ENCODE measurements around the gene MTERF4. TPM values are rescaled to one million over a fixed set of nuclear protein-coding genes. Genes with fewer than 3 reads are reported as not detected.

MTERF4 gene
- total RNA-seq, 1 experiment from 2014 or later: 32.4 TPM

GRCh38 chr2:241126771-241127202 lies 24.7 kb upstream of the MTERF4 start:
- Histone ChIP-seq H3K36me3 (replicated peaks; ENCODE audit: control insufficient read depth, insufficient read depth, low read length) (peaks cover 12% of the 10 kb centered on the region), H3K4me3 (ENCODE audit: insufficient read depth, low read depth, low read length) (no peak overlapping the region), H3K27me3 (ENCODE audit: control insufficient read depth, insufficient read depth, low read length) (no peaks in the 10 kb centered on the region)
- DNase-seq: no peak

- no peak overlapping the region for H3K4me3 ChIP-seq (ENCODE audit: insufficient read depth, low read depth, low read length)
- H3K36me3 ChIP-seq (replicated peaks; ENCODE audit: control insufficient read depth, insufficient read depth, low read length): peaks cover 12% of the 10 kb centered on the region
- no peak for DNase-seq
- no peaks in the 10 kb centered on the region for H3K27me3 ChIP-seq (ENCODE audit: control insufficient read depth, insufficient read depth, low read length)
Measured at GRCh38 chr2:241126201-241126611, 24.1 kb upstream of the MTERF4 start.

- H3K4me3 ChIP-seq (ENCODE audit: insufficient read depth, low read depth, low read length): no peak overlapping the region
- peaks cover 11% of the 10 kb centered on the region for H3K36me3 ChIP-seq (replicated peaks; ENCODE audit: control insufficient read depth, insufficient read depth, low read length)
- no peaks in the 10 kb centered on the region for H3K27me3 ChIP-seq (ENCODE audit: control insufficient read depth, insufficient read depth, low read length)
- DNase-seq: no peak
Measured at GRCh38 chr2:241125626-241126025, 23.5 kb upstream of the MTERF4 start.

GRCh38 chr2:241123816-241124536 lies 21.9 kb upstream of the MTERF4 start:
- H3K36me3 ChIP-seq (replicated peaks; ENCODE audit: control insufficient read depth, insufficient read depth, low read length): peaks cover 11% of the 10 kb centered on the region
- no peak overlapping the region for H3K4me3 ChIP-seq (ENCODE audit: insufficient read depth, low read depth, low read length)
- H3K27me3 ChIP-seq (ENCODE audit: control insufficient read depth, insufficient read depth, low read length): no peaks in the 10 kb centered on the region
- DNase-seq: no peak

- Histone ChIP-seq H3K27me3 (ENCODE audit: control insufficient read depth, insufficient read depth, low read length) (no peaks in the 10 kb centered on the region), H3K4me3 (ENCODE audit: insufficient read depth, low read depth, low read length) (no peak overlapping the region), H3K36me3 (replicated peaks; ENCODE audit: control insufficient read depth, insufficient read depth, low read length) (peaks cover 11% of the 10 kb centered on the region)
- no peak for DNase-seq
Measured at GRCh38 chr2:241122376-241123002, 20.4 kb upstream of the MTERF4 start.

GRCh38 chr2:241121008-241121407 lies 18.9 kb upstream of the MTERF4 start:
- Histone ChIP-seq H3K27me3 (ENCODE audit: control insufficient read depth, insufficient read depth, low read length) (no peaks in the 10 kb centered on the region), H3K4me3 (ENCODE audit: insufficient read depth, low read depth, low read length) (no peak overlapping the region), H3K36me3 (replicated peaks; ENCODE audit: control insufficient read depth, insufficient read depth, low read length) (peaks cover 6% of the 10 kb centered on the region)
- DNase-seq: no peak

GRCh38 chr2:241120440-241120839 lies 18.4 kb upstream of the MTERF4 start:
- H3K27me3 ChIP-seq (ENCODE audit: control insufficient read depth, insufficient read depth, low read length): no peaks in the 10 kb centered on the region
- no peak for DNase-seq
- H3K36me3 ChIP-seq (replicated peaks; ENCODE audit: control insufficient read depth, insufficient read depth, low read length): peaks cover 6% of the 10 kb centered on the region
- H3K4me3 ChIP-seq (ENCODE audit: insufficient read depth, low read depth, low read length): no peak overlapping the region

GRCh38 chr2:241118737-241119505 lies 16.8 kb upstream of the MTERF4 start:
- peak; percentile 47 for DNase-seq
- H3K36me3 ChIP-seq (replicated peaks; ENCODE audit: control insufficient read depth, insufficient read depth, low read length): peaks cover 3% of the 10 kb centered on the region
- no peak overlapping the region for H3K4me3 ChIP-seq (ENCODE audit: insufficient read depth, low read depth, low read length)
- no peaks in the 10 kb centered on the region for H3K27me3 ChIP-seq (ENCODE audit: control insufficient read depth, insufficient read depth, low read length)

GRCh38 chr2:241116606-241117560 lies 14.8 kb upstream of the MTERF4 start:
- DNase-seq: peak; percentile 38
- Histone ChIP-seq H3K27me3 (ENCODE audit: control insufficient read depth, insufficient read depth, low read length) (no peaks in the 10 kb centered on the region), H3K4me3 (ENCODE audit: insufficient read depth, low read depth, low read length) (no peak overlapping the region), H3K36me3 (replicated peaks; ENCODE audit: control insufficient read depth, insufficient read depth, low read length) (peaks cover 2% of the 10 kb centered on the region)

GRCh38 chr2:241115361-241115760 lies 13.3 kb upstream of the MTERF4 start:
- H3K27me3 ChIP-seq (ENCODE audit: control insufficient read depth, insufficient read depth, low read length): no peaks in the 10 kb centered on the region
- H3K4me3 ChIP-seq (ENCODE audit: insufficient read depth, low read depth, low read length): no peak overlapping the region
- no peak for DNase-seq
- H3K36me3 ChIP-seq (replicated peaks; ENCODE audit: control insufficient read depth, insufficient read depth, low read length): peaks cover 2% of the 10 kb centered on the region

GRCh38 chr2:241114836-241115235 lies 12.7 kb upstream of the MTERF4 start:
- no peaks in the 10 kb centered on the region for H3K27me3 ChIP-seq (ENCODE audit: control insufficient read depth, insufficient read depth, low read length)
- H3K4me3 ChIP-seq (ENCODE audit: insufficient read depth, low read depth, low read length): no peak overlapping the region
- peaks cover 2% of the 10 kb centered on the region for H3K36me3 ChIP-seq (replicated peaks; ENCODE audit: control insufficient read depth, insufficient read depth, low read length)
- peak; percentile 17 for DNase-seq

- no peaks in the 10 kb centered on the region for H3K27me3 ChIP-seq (ENCODE audit: control insufficient read depth, insufficient read depth, low read length)
- H3K36me3 ChIP-seq (replicated peaks; ENCODE audit: control insufficient read depth, insufficient read depth, low read length): peaks cover 2% of the 10 kb centered on the region
- DNase-seq: peak; percentile 32
- H3K4me3 ChIP-seq (ENCODE audit: insufficient read depth, low read depth, low read length): no peak overlapping the region
Measured at GRCh38 chr2:241112592-241112991, 10.5 kb upstream of the MTERF4 start.

- peaks cover 3% of the 10 kb centered on the region for H3K36me3 ChIP-seq (replicated peaks; ENCODE audit: control insufficient read depth, insufficient read depth, low read length)
Measured at GRCh38 chr2:241112046-241112445, 10.0 kb upstream of the MTERF4 start.

GRCh38 chr2:241111440-241111805 lies 9.3 kb upstream of the MTERF4 start:
- DNase-seq: peak; percentile 26
- Histone ChIP-seq H3K36me3 (replicated peaks; ENCODE audit: control insufficient read depth, insufficient read depth, low read length) (peaks cover 6% of the 10 kb centered on the region), H3K27me3 (ENCODE audit: control insufficient read depth, insufficient read depth, low read length) (no peaks in the 10 kb centered on the region), H3K4me3 (ENCODE audit: insufficient read depth, low read depth, low read length) (no peak overlapping the region)

More at GRCh38 chr2:241112046-241112445, 10.0 kb upstream of the MTERF4 start:
- H3K27me3 ChIP-seq (ENCODE audit: control insufficient read depth, insufficient read depth, low read length): no peaks in the 10 kb centered on the region
- DNase-seq: peak; percentile 19
- no peak overlapping the region for H3K4me3 ChIP-seq (ENCODE audit: insufficient read depth, low read depth, low read length)
